Tongue (tissue), 3 donors: ENCODE data around the gene CCDC116. TPM values are rescaled to one million over a fixed set of nuclear protein-coding genes. Genes with fewer than 3 reads are reported as not detected.

Experiments used
- DNase-seq: peaks from one replicate; pipeline ENCODE4 v3.0.0-alpha.2; 2015
- small RNA-seq: library from RNA; depleted of rRNA; stranded (forward); fragments of <200 nt; gene quantifications from one replicate; pipeline ENCODE3, GENCODE V24; 2014; ENCODE audit warnings: low replicate concordance
- total RNA-seq: library from RNA; depleted of rRNA; stranded (reverse); fragments of >200 nt; gene quantifications from one replicate; pipeline ENCODE4 v1.2.3, GENCODE V29; 2014

The CCDC116 gene
- total RNA-seq, 1 donor from 2014 or later, result not detected

- no peak for DNase-seq
These were observed 49.2 kb downstream of the CCDC116 start for GRCh38 chr22:21681566-21682370.

GRCh38 chr22:21682385-21683175 lies 50.0 kb downstream of the CCDC116 start:
- DNase-seq, result no peak

- no peak for DNase-seq
These were observed 50.8 kb downstream of the CCDC116 start for GRCh38 chr22:21683401-21683811.

GRCh38 chr22:21684492-21685163 lies 52.1 kb downstream of the CCDC116 start:
- DNase-seq, result no peak

GRCh38 chr22:21685164-21685513 lies 52.6 kb downstream of the CCDC116 start:
- no peak for DNase-seq

GRCh38 chr22:21686193-21686608 lies 53.6 kb downstream of the CCDC116 start:
- DNase-seq, result no peak

Small RNAs within 50 kb of the gene (small RNA-seq; reads per million reads assigned to genes)
- 4.3 reads per million, percentile 92 among the genes with 10 or more reads in this experiment for gene MIR301B

Other genes starting within 250 kb of the CCDC116 start
- 0.72 TPM for gene RIMBP3B, start 249.0 kb upstream of the CCDC116 start, total RNA-seq
- 6.5 TPM for gene HIC2, start 215.4 kb upstream of the CCDC116 start, total RNA-seq
- not detected for gene TMEM191C, start 165.4 kb upstream of the CCDC116 start, total RNA-seq
- gene RIMBP3C, start 81.3 kb upstream of the CCDC116 start, total RNA-seq, result not detected
- 27.9 TPM for gene UBE2L3, start 65.0 kb upstream of the CCDC116 start, total RNA-seq
- 7.5 TPM for gene YDJC, start 2.7 kb upstream of the CCDC116 start, total RNA-seq
- gene SDF2L1, start 9.5 kb downstream of the CCDC116 start, total RNA-seq, result 15.5 TPM
- gene PPIL2, start 33.3 kb downstream of the CCDC116 start, total RNA-seq, result 28.1 TPM
- 9.1 TPM for gene YPEL1, start 103.0 kb downstream of the CCDC116 start, total RNA-seq
- 88.3 TPM for gene MAPK1, start 234.9 kb downstream of the CCDC116 start, total RNA-seq